ENCODE measurements around the gene RGS13.

- TF ChIP-seq CTCF (IDR thresholded peaks at IDR 0.05) (no peak), POLR2A (IDR thresholded peaks at IDR 0.05) (no peak), EP300 (IDR thresholded peaks at IDR 0.05) (no peak)
These were observed 61.8 kb downstream of the RGS13 start for GRCh38 chr1:192697771-192698170.

Data from tibial nerve (tissue), 4 donors.